Activated T-helper 1 cell treated with Interleukin-2 at 50 U/mL for 16 hours (primary cell): ENCODE results near the gene ERICH2.

Experiments used
- DNase-seq: peaks from one replicate; pipeline ENCODE4 v3.0.0-alpha.2; 2020; ENCODE audit warnings: low read depth

Gene ERICH2

DNA sequence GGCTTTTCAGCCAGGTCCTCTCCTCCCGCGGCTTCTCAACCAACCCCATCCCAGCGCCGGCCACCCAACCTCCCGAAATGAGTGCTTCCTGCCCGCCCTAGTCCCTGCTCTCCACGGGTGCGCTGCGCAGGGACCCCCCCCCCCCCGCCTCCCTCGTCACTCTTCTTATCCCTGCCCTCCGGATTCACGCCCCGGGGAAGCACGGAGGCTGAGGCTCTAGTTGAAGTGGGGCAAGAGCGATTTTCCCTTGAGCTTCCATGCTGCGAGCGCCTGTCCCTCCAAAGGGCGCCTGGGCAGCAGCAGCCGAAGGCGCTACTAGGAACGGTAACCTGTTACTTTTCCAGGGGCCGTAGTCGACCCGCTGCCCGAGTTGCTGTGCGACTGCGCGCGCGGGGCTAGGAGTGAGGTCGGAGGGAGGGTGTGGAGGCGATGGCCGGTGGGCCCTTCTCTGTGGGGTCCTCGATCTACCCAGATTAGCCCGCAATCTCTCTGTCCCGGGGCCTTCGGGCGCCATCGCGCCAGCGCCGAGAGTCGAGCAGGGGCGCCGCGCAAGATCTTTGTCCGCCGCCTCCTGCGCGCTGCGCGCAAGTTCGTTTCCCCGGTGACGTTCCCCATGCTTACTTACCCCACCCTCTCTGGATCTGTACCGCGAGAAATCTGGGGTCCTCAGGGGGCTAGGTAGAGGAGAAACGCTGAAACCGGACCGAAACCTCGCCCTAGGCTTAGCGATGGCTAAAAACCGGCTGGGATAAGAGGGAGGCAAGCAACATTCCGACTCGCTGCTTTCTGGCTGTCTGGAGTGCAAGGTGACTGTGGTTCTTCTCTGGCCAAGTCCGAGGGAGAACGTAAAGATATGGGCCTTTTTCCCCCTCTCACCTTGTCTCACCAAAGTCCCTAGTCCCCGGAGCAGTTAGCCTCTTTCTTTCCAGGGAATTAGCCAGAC, 47.2 kb downstream of the ERICH2 start:
- DNase-seq = no peak

DNA sequence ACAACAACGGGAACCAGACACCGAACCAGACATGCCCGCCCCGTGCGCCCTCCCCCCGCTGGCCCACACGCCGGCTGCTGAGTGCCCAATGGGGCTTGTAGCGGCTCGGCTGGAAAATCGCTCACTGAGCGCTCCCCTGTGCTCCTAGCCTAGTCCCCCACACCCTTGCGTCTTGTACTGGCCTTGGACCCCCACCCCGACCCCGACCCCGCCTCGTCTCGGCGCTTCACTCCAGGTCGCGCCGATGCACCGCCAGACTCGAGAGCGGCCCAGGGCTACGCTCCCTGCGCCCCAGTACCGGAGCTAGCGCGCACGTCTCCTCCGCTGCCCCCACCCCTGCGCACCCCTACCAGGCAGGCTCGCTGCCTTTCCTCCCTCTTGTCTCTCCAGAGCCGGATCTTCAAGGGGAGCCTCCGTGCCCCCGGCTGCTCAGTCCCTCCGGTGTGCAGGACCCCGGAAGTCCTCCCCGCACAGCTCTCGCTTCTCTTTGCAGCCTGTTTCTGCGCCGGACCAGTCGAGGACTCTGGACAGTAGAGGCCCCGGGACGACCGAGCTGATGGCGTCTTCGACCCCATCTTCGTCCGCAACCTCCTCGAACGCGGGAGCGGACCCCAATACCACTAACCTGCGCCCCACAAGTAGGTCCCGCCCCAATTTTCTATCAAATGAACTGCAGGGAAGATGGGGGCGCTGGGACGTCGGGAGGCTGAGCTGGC, 48.0 kb downstream of the ERICH2 start:
- no peak for DNase-seq

DNA sequence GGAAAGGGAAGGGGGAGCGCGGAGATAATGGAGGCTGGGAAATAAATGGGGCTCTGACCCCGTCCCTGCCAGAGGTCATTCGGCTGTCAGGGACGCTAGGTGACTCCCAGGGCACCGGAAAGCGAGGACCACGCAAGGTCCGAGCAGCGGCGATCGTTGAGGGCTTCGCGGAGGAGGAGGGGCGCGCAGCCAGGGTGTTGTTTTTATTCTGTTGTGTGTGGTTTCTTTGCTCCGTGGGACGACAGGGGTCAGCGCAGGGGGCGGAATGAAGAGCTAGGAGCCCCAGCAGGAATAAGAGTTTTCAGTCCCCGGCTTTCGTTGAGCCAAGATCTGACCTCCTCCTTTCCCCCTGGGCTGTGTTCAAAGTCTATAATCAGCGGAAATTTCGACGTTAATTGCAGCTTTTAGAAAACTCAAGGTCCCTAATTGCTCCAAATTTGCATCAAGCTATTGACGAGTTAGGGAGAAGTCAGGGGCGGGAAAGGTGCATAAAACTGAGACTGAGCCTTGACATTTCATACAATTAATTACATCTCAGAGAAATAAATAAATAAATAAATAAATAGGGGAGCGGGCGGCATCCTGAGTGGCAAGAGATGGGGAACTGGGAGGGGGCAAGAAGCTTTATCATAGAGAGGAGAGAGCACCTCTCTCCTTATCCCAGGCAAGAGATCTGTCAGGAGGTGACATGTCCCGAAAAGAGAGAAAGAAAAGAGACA, 48.7 kb downstream of the ERICH2 start:
- DNase-seq = no peak

DNA sequence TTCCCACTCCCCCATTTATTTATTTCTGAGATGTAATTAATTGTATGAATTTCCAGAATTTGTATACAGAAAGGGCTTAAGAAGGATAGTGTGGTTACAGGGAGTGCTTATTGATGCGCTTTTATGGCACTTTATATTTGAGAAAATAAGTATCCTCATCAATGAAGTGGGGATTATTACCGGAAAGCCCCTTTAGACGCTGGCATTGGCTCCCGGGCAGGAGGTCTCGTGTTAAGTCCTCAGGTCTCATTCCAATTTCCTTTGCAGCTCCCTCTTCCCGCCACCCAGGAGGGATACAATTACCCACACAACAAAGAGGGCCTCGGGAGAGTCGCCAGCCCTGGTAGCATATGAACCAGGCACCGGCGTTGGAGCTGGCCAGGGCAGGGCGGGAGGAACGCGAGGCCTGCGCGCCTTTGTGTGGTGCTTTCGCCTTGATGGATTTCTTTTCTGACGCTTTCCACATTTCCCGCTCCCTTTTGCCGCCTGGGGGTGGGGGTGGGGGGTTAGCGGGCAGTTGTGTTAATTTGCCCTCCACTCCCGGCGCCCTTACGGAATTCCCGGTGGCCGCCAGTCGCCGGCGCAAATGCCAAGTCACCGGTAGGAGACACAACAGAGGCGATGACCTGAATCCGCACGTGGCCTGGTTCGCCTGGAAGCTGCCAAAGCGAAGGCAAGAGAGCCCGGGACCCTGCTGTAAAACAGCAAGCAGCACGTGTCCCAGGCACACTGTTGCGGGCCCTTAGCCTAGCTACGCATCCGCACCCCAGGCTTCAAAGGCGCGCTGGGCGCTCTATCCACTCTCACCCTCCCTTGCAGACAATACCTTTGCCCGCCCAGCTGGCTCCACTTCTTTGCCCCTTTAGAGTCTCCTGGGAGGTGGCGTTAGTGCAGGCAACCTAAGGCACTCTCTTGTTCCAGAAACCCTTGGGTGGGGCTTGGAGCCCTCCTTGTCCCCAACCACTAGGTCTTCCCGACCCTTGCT, 49.8 kb downstream of the ERICH2 start:
- no peak for DNase-seq

DNA sequence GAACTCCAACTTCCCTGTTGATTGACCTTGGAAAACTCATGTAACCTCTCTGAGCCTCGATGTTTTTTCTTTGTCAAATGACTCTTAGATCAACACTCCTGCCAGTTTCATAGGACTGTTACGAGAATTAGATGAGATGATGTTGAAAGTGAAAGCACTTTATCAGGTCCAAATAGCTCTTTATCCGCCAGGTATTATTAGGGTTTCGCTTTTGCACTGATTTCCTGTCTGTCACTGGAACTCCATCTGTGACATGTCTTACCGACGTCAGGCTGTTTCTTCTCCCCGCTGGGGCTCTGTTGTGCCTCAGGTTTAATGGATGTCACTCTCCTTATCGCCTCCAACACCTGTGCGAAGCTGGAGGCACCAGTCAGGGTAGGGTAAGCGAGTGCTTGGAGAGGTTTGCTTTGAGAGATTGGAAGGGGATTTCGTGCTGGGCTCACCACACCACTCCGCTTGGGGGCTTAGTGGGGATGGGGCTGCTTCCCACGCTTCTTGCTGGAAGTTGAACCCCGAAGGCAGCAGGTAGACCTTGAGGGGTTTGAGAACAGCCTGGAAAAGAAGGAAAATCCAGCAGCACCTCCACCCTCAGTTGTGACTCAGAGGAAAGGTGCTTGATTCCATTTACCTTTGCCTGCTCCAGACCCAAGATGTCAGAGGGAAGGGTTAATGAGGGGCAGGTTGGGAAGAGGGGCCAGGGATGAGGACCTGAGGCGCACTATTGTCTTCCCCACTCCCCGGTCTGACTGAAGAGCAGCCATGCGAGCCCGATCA, 50.8 kb downstream of the ERICH2 start:
- no peak for DNase-seq

DNA sequence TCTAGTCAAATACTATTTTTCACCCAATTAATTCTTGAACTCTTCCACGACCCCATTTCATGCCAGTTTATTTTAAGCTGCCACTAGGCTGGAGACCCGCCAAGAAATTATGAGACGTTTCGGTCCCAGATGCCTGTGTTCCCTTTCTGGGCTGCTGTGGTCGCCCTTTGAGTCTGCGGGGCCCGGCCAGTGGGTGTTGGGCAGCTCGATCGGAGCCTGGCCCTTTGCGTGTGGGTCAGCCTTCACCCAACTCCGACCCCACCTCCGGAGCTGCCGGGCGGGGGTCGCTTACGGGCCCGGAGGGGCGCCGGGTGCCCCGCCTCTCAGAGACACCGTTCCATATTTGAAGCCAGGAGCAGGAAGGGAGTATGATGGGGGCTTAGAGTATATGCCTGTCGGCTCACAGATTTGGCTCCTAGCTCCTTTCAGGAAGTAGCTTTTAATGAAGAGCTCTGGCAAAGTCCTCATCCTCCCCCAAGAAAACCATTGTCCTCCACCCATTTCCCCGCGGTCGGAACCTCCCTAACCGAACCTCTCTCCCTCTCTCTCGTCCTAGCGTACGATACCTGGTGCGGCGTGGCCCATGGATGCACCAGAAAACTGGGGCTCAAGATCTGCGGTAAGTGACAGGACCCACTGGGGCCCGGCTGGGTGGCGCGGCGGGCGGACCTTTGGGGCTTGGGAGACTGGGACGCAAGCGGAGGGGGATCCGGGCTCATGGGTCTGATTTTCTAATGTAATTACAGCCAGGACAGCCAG, 51.5 kb downstream of the ERICH2 start:
- DNase-seq = no peak

DNA sequence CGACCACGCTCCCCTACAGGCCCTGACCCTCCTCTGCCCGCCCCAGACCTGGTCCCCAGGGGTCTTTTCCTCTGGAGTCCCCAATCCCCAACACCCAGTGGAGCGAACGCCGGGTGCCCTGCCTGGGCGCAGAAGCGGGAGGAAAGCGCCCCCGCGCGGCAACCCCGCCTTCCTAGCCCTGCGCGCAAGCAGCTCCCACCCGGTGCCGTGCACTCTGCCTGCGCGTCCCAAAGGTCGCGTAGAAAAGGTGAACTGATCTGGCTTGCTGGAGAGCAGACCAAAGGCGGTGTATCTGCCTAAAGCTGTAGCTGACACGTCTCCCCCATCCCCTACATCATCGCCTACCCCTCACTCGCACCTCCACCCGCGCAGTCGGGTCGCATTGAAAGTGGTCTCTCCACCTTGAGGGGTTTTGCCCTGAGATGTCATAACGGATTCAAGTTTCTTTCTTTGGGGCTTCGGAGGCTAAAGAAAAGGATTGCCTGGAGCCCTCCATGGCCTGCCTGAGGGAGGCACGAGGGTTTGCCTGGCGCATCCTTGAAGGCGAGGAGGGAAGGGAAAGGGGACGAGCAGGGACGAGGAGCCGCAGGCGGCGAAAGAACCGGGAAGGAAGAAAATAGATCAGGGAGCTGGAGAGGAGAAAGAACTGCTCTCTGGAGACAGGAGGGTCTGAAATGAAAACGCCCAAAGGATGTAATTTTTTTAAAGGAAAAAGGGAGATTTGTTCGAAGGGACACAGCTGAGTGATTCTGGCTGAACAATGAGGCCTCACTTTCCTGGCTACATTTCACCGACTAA, 52.3 kb downstream of the ERICH2 start:
- DNase-seq = no peak

DNA sequence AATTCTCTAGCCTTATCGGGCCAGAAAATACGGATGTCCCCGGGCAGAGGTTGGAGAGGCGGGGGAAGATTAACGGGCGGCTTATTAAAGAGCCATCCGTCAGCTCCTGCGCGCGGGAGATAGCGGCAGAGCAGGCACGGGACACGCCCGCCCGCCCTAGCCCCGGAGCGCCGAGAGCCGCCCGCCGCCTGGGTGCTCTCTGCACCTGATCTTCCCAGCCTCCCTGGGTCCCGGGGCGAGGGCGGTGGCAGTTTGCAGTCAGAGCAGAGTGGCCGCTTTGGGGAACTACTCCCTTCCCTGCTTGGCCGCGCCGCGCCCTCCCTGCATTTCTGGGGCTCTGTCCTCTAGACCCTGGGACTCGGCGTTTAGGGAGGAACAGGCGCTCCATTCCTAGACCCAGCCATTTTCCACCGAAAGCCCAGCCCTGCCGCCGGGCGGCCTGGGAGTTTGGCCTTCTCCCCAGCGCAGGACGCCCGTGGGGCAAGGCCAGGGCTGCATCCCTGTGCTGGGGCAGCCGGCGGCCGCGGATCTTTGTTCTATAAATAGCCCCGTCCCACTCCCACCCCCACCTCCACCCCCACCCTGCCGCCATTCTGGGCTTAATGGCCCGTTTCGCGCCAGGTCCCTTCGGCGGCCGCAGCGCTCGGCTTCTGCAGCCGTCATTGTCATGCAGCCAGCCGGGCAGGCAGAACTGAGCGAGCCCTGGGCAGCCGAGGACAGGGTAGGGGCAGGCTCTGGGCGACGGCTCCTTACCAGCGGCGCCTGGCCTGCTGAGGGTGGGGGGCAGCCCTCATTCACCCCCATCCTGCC, 53.1 kb downstream of the ERICH2 start:
- DNase-seq = no peak

DNA sequence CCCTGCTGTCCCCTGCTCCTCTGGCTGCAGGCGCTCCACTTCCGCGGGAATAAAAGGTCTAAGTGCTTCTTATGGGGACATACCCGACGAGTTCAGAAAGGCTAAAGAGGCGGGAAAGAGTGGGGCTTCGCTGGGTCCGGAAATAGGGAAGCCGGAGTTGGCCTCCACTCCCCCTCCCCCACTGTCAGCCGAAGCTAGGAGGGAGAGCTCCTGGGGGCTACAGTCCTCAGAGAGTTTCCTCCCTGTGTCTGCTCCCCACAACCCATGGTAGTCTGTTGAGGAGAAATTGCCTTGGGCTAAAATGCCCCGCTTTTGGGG, 53.7 kb downstream of the ERICH2 start:
- no peak for DNase-seq

DNA sequence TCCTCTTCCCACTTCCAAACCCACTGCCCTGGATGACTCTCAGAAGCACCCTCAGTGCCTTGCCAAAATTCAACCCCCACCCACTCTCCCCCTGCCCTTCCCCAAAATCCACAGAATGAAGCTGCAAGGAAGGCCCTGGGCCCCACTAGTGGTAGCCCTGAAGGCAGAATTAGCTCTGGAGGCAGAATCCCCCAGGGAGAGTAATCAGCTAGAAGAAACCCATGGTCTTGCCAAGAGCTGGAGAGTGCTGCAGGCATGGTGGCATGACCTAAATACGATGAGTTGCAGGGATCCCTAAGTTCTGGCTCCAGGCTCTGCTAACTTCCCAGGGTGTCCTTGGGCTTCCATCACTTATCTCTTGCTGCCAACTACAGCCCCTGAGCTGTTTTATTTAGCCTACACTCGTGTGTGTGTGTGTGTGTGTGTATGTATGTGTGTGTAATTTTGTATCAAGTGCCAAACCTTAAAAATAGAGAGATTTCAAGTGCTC, 54.4 kb downstream of the ERICH2 start:
- DNase-seq = no peak

DNA sequence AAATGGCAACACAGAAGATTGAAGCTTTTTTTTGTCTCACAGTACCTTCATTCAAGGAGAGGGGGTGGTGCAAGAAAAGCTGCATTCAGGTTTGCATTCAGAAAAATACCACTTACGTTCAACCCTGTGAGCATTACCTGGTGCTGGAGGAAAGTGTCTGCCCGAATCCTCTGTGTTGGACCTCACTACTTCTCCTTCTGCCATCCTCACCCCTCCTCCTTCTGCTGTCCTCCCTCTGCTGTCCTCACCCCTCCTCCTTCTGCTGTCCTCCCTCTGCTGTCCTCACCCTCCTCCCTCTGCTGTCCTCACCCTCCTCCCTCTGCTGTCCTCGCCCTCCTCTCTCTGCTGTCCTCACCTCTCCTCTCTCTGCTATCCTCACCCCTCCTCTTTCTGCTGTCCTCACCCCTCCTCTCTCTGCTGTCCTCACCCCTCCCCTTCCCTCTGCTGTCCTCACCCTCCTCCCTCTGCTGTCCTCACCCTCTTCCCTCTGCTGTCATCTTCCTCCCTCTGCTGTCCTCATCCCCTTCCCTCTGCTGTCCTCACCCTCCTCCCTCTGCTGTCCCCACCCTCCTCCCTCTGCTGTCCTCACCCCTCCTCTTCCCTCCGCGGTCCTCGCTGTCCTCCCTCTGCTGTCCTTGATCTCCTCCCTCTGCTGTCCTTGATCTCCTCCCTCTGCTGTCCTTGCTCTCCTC, 57.8 kb downstream of the ERICH2 start:
- no peak for DNase-seq

DNA sequence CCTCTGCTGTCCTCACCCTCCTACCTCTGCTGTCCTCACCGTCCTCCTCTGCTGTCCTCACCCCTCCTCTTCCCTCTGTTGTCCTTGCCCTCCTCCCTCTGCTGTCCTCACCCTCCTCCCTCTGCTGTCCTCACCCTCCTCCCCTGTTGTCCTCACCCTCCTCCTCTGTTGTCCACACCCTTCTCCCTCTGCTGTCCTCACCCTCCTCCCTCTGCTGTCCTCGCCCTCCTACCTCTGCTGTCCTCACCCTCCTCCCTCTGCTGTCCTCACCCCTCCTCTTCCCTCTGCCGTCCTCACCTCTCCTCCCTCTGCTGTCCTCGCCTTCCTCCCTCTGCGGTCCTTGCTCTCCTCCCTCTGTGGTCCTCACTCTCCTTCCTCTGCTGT, 58.3 kb downstream of the ERICH2 start:
- DNase-seq = no peak

DNA sequence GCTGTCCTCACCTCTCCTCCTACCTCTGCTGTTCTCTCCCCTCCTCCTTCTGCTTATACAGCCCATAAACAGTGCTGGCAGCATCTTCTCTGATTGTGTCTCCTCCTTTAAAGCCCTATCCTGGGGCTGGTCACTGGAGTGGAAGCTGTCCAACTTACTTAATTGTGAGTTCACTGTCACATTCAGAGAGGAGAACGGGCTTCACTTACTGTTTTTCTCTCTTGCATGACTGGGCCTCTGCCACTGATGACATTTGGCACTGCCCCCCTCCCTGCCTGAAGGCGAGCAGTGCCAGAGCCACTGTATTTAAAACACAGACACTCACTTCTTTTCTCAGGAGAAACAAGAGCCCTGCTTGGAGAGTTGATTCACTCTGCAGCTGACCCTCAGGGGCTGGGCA, 58.9 kb downstream of the ERICH2 start:
- DNase-seq = no peak

DNA sequence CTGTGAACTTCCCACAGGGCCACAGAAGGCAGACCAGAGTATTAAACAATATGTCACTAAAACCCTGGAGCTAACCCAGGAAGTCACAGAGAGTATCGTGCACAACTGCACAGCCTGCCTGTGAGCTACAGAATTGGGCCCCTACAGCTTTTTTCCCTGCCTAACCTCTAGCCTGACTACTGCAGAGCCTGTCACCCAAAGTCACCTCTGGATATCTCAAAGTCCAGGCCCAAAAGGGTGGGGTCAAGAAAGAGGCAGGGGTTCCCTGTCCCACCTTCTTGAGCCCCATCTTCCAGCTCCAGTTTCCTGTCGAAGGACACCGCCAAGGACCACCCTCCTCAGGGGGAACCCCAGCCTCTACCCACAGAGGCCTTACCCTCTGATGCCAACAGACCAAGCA, 60.0 kb downstream of the ERICH2 start:
- DNase-seq = no peak

DNA sequence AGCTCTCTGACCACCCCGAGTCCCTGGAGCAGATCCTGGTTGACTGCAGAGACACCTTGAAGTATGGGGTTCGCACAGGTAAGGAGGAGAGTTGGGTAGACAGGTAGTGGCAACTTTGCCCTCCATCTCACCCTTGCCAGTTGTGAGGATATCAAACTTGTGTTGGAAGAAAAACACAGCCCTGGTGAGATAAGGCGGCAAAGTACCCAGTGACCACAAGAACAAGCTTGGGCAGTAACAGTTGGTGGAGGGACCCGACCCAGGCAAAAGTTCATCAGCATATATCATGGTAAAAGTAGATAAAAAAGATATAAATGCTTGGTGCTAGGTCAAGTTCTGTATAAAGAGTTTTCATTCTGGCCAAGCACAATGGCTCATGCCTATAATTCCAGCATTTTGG, 60.9 kb downstream of the ERICH2 start:
- no peak for DNase-seq

DNA sequence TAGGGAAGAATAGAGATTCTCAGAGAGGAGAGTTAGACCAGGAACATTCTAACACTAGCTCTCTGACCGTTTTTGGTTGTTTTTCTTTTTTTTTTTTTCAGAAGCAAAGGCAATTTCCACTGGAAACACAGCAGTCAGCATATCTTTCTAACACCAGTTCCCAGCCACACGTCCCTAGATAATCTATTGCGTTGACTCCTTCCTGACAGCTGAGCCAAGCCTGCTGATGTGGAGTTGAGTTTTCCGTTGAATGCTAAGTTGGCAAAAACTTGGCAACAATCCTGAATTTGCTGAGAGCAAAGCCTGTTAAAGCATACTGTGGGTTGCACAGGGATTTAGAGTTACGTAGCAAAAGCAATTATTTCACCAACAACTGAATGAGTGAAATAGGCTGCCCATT, 65.8 kb downstream of the ERICH2 start:
- no peak for DNase-seq

DNA sequence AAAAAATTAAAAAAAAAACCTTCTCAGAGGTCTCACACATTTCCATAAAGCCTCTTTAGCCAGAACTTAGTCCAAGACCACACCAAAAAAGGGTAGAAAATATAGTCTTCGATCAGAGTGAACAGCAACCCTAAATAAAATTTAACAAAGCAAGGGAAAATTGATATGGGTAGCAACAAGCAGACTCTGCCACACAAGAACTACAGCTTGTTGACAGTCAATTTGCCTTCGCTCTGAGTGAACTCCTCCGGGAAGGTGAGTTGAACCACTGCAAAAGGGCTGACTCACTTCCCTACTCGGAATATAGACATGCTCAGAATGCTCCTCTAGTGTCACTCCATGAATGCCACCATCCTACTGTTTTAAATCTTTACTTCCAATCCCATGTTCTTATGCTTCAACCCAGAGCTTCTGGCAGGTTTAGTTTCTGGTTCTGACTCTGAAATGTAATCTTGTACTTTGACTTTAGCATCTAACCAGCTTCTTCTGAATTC, 70.6 kb downstream of the ERICH2 start:
- no peak for DNase-seq

DNA sequence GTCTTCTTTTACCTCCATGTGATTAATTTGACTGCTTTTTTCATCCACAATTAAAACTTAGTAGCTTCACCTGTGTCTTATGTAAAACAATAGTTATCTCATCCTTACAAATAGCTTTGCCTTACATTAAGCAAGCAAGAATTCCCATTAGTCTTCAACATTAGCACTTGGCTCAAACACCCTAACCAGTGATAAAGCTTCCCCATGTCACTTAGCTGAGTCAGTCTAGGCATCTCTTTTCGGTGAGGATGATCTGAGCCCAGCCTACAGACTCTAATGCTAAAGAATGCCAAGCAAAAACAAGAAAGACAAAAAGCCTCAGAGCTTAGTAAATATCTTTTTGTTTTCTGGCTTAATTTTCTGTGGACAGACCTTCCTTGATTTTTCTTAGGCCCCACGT, 72.6 kb downstream of the ERICH2 start:
- DNase-seq = no peak
